HepG2 (cell line): ENCODE measurements around the gene TUBGCP3. TPM values are rescaled to one million over a fixed set of nuclear protein-coding genes. Genes with fewer than 3 reads are reported as not detected.
A peak's percentile ranks its signal among the peaks of the same experiment; 100 is the strongest.

ENCODE experiments used
- CREB1 ChIP-seq, 2 experiments: fragments of 450-650 bp in 1 of 2; IDR thresholded peaks; 2 replicates each; pipeline ENCODE4 v1.6.1; 2016 to 2017; ENCODE audit warnings: control low read depth in 1 of 2, mild to moderate bottlenecking in 1 of 2, missing compliant biosample characterization in 1 of 2, missing genetic modification characterization in 1 of 2
- DR1 ChIP-seq: sonication (generic); formaldehyde crosslinking; IDR thresholded peaks from 2 replicates; pipeline ENCODE4 v1.8.0; 2021; ENCODE audit warnings: mild to moderate bottlenecking, missing genetic modification reagents, inconsistent platforms
- GZF1 ChIP-seq: sonication (generic); formaldehyde crosslinking; IDR thresholded peaks from 2 replicates; pipeline ENCODE4 v1.5.1; 2020; ENCODE audit warnings: mild to moderate bottlenecking, missing genetic modification reagents
- JARID2 ChIP-seq: sonication (generic); formaldehyde crosslinking; IDR thresholded peaks from 2 replicates; pipeline ENCODE4 v1.8.1; 2023; ENCODE audit warnings: missing genetic modification reagents, inconsistent platforms; ENCODE audit not compliant: insufficient replicate concordance
- MLX ChIP-seq: IDR thresholded peaks from 2 replicates; pipeline ENCODE4 v1.6.1; 2016
- MLXIP ChIP-seq: sonication (generic); formaldehyde crosslinking; IDR thresholded peaks from 2 replicates; pipeline ENCODE4 v1.9.0; 2021; ENCODE audit warnings: missing genetic modification reagents, borderline replicate concordance
- NCOA1 ChIP-seq: sonication (generic); formaldehyde crosslinking; IDR thresholded peaks from 2 replicates; pipeline ENCODE4 v1.9.0; 2021; ENCODE audit warnings: missing genetic modification reagents
- NCOA5 ChIP-seq: sonication (generic); formaldehyde crosslinking; IDR thresholded peaks from 2 replicates; pipeline ENCODE4 v1.4.0; 2020; ENCODE audit warnings: missing genetic modification reagents
- NFKB2 ChIP-seq: sonication (generic); formaldehyde crosslinking; IDR thresholded peaks from 2 replicates; pipeline ENCODE4 v1.4.0; 2020; ENCODE audit warnings: missing genetic modification reagents, borderline replicate concordance
- PREB ChIP-seq: sonication (generic); formaldehyde crosslinking; IDR thresholded peaks from 2 replicates; pipeline ENCODE4 v1.4.0; 2020; ENCODE audit warnings: missing genetic modification reagents
- SMARCE1 ChIP-seq: fragments of 450-650 bp; IDR thresholded peaks from 2 replicates; pipeline ENCODE4 v1.6.1; 2017; ENCODE audit warnings: borderline replicate concordance
- TOPORS ChIP-seq: sonication (generic); formaldehyde crosslinking; IDR thresholded peaks from 2 replicates; pipeline ENCODE4 v1.8.0; 2023; ENCODE audit warnings: mild to moderate bottlenecking, missing genetic modification reagents
- ZNF317 ChIP-seq: sonication (generic); formaldehyde crosslinking; IDR thresholded peaks from 2 replicates; pipeline ENCODE4 v1.5.0; 2020; ENCODE audit warnings: mild to moderate bottlenecking, missing genetic modification reagents
- ZNF33B ChIP-seq: sonication (generic); formaldehyde crosslinking; IDR thresholded peaks from 2 replicates; pipeline ENCODE4 v1.5.1; 2020; ENCODE audit warnings: mild to moderate bottlenecking, missing genetic modification reagents
- ZNF550 ChIP-seq: sonication (generic); formaldehyde crosslinking; IDR thresholded peaks from 2 replicates; pipeline ENCODE4 v1.4.0; 2020; ENCODE audit warnings: mild to moderate bottlenecking, missing genetic modification reagents, borderline replicate concordance
- ZNF563 ChIP-seq: sonication (generic); formaldehyde crosslinking; IDR thresholded peaks from 2 replicates; pipeline ENCODE4 v1.8.0; 2022; ENCODE audit warnings: mild to moderate bottlenecking, moderate library complexity, missing genetic modification reagents
- ZNF570 ChIP-seq: sonication (generic); formaldehyde crosslinking; IDR thresholded peaks from 2 replicates; pipeline ENCODE4 v1.4.0; 2020; ENCODE audit warnings: mild to moderate bottlenecking, missing genetic modification reagents, borderline replicate concordance
- ZNF572 ChIP-seq: sonication (generic); formaldehyde crosslinking; IDR thresholded peaks from 2 replicates; pipeline ENCODE4 v1.5.1; 2020; ENCODE audit warnings: mild to moderate bottlenecking, missing genetic modification reagents
- ZNF674 ChIP-seq: sonication (generic); formaldehyde crosslinking; IDR thresholded peaks from 2 replicates; pipeline ENCODE4 v1.5.0; 2020; ENCODE audit warnings: low read depth, mild to moderate bottlenecking, missing genetic modification reagents
- ZNF775 ChIP-seq: sonication (generic); formaldehyde crosslinking; IDR thresholded peaks from 2 replicates; pipeline ENCODE4 v1.4.0; 2020; ENCODE audit warnings: missing genetic modification reagents, mild to moderate bottlenecking, moderate library complexity, borderline replicate concordance
- ZSCAN22 ChIP-seq: sonication (generic); formaldehyde crosslinking; IDR thresholded peaks from 2 replicates; pipeline ENCODE4 v1.4.0; 2020; ENCODE audit warnings: mild to moderate bottlenecking, missing genetic modification reagents
- ZXDC ChIP-seq: sonication (generic); formaldehyde crosslinking; IDR thresholded peaks from 2 replicates; pipeline ENCODE4 v1.5.0; 2020; ENCODE audit warnings: mild to moderate bottlenecking, missing genetic modification reagents
- polyA plus RNA-seq, 8 experiments: library from polyadenylated mRNA; depleted of rRNA in 3 of 8; stranded (reverse) in 7 of 8; unstranded in 1 of 8; fragments of >200 nt; fragmentation: Illumina TruSeq in 4 of 8; extraction: Trizol in 4 of 8; gene quantifications; 2 replicates each; pipeline versions ENCODE4 v1.2.1 to v1.2.3, GENCODE V29; 2011 to 2016; ENCODE audit warnings: low read depth in 4 of 8, missing spikeins in 1 of 8, mixed read lengths in 1 of 8; ENCODE audit not compliant: insufficient read depth in 1 of 8
- total RNA-seq, 5 experiments: library from RNA; depleted of rRNA; stranded (reverse); fragments of >200 nt; fragmentation: Illumina TruSeq; extraction: Trizol; gene quantifications; 2 replicates each; pipeline ENCODE4 v1.2.3, GENCODE V29; 2016; ENCODE audit warnings: low read depth in 1 of 5

TUBGCP3 gene
- total and polyA plus RNA-seq, 2 of the 13 experiments (the other 11 are each of a cell fraction or from before 2014, with no cell fraction given) = 12.6 to 15.5 TPM

GRCh38 chr13:112587764-112588489, at the start of gene TUBGCP3 (continued):
- TF ChIP-seq ZNF775 (CRISPR knock-in tag) (peak; percentile 92), ZXDC (CRISPR knock-in tag) (peak; percentile 65; the same call in 1 of the 2 replicates), ZSCAN22 (CRISPR knock-in tag) (peak; percentile 75; the same call in 1 of the 2 replicates), NCOA1 (CRISPR knock-in tag) (peak; percentile 46; the same call in 1 of the 2 replicates), CREB1 (IDR thresholded peaks at IDR 0.05) (0 out of 2 replicates have a peak, but pooled peaks have one; percentile 0), CREB1 (CRISPR knock-in tag; IDR thresholded peaks at IDR 0.05) (no peak), ZNF572 (no peak), MLX (peak; percentile 44; the same call in 1 of the 2 replicates), ZNF550 (CRISPR knock-in tag) (peak; percentile 77; the same call in 1 of the 2 replicates), ZNF674 (CRISPR knock-in tag) (no peak; the same call in 1 of the 2 replicates), NCOA5 (CRISPR knock-in tag) (0 out of 2 replicates have a peak, but pooled peaks have one; percentile 56), JARID2 (CRISPR knock-in tag) (no peak), SMARCE1 (no peak), DR1 (peak; percentile 93), MLXIP (peak; percentile 91; the same call in 1 of the 2 replicates), TOPORS (peak; percentile 95), GZF1 (peak; percentile 80), NFKB2 (CRISPR knock-in tag) (peak; percentile 98), ZNF563 (CRISPR knock-in tag) (peak; percentile 94; the same call in 1 of the 2 replicates), PREB (peak; percentile 92), ZNF317 (peak; percentile 77; the same call in 1 of the 2 replicates), ZNF570 (no peak), ZNF33B (peak; percentile 98)
